GM12873 (cell line): ENCODE results near the gene AGAP1.

ENCODE experiments used
- CTCF ChIP-seq: IDR thresholded peaks from 2 replicates; pipeline ENCODE4 v1.5.1; 2012; ENCODE audit warnings: low read depth, mild to moderate bottlenecking, moderate library complexity, low read length, control low read depth; ENCODE audit not compliant: insufficient read depth; ENCODE audit errors: missing control alignments

The AGAP1 gene

GRCh38 chr2:235847576-235847975, 353.7 kb downstream of the AGAP1 start:
- TF ChIP-seq CTCF: no peak

GRCh38 chr2:235848055-235848454, 354.2 kb downstream of the AGAP1 start:
- no peak for TF ChIP-seq CTCF

- TF ChIP-seq CTCF: no peak
Observed at GRCh38 chr2:235848946-235849345, 355.1 kb downstream of the AGAP1 start.

GRCh38 chr2:235849489-235849888, 355.6 kb downstream of the AGAP1 start:
- TF ChIP-seq CTCF: no peak

DNA sequence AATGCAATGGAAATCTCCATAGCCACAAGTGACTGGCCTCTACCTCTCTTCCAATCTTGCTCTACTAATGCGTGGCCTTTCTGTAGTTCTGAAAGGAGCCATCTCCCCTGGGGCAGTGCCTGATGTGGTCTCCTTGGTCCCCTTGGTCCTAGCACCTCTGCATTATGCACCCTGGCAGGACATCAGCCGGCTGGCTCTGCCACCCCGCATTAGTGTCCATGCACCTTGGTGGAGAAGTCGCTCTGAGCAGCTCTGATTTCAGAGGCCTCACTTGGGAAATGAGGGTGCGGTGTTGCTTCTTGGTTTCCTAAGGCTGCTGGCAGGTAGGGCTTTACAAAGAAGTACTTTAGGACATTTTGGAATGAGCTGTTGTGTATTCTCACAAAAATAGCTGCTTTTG, 356.4 kb downstream of the AGAP1 start:
- TF ChIP-seq CTCF: no peak

DNA sequence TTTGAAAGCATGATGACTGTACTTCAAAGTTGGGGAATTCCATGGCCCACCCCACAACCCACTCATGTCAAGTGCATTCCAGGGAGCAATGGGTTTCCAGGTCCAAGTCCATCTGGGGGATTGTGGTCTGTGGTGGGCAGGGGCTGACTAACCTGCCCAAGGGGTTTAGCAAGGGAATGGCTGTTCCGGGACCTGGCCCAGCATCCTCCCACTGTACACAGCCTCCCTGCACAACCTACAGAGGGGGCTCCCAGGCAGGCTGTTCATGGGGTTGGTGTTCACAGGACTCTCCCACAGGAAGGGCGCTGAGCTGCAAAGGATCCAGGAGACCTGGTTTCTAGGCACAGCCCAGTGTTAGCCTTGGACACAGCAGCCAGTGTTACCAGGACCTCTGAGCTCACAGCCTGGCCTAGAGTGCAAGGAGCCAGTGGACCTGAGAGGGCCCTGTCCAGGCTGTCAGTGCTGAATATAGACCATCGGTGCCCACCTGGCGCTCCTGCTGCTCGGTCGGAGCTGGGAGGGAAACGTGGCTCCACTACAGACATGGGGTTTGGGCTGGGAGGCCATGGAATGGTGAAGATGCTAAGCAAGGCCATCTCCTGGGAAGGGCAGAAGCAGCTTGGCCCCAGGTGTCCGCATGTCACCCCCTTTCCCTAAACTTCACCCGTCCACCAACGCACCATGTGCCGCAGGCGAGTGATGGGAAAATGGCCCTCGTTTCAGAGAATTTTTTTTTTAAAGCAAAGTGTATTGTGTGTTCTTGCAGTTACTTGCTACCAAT, 357.1 kb downstream of the AGAP1 start:
- no peak for TF ChIP-seq CTCF

DNA sequence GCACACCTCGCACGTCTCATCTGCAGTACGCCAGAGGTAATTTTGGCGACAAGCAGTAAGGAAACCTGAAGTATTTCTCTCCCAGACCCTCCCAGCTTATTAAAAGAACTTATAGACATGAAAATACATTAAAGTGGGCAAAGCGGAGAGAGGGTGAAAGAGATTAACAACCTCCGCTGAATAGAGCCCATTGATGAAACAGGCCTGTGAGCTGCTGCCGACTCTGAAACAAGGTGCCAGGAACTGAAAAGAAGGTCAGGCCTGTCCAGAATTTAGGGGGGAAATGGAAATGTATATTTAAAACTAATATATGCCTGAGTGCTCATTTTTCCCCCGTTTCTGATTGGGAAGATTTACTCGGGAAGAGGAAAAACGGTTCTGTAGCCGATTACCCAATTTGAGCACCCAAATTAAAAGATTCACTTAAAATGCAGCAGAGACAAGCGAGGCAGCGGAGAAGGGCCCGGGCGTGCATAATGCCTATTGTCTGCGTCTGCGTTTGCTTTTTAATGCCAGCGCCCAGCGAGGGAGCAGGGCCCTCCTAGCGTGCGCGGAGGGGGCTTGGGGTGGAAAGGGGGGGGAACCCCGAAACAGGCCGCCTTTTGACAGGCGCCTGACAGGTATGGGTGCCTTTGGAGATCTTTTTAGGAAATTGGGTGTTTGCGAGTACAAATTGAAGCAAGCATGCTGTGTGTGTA, 358.1 kb downstream of the AGAP1 start:
- TF ChIP-seq CTCF: no peak
